ENCODE results near the gene SMIM9. TPM values are rescaled to one million over a fixed set of nuclear protein-coding genes. Genes with fewer than 3 reads are reported as not detected.
A peak's percentile ranks its signal among the peaks of the same experiment; 100 is the strongest.
"Not testable (repeated sequence)": the region's sequence is repeated elsewhere in the genome, so short reads cannot be mapped to it uniquely, and the experiment has no call there.

Gene SMIM9
- under 1 TPM in 1 of 2 experiments, not detected in 1; 0.26 TPM for total RNA-seq

DNA sequence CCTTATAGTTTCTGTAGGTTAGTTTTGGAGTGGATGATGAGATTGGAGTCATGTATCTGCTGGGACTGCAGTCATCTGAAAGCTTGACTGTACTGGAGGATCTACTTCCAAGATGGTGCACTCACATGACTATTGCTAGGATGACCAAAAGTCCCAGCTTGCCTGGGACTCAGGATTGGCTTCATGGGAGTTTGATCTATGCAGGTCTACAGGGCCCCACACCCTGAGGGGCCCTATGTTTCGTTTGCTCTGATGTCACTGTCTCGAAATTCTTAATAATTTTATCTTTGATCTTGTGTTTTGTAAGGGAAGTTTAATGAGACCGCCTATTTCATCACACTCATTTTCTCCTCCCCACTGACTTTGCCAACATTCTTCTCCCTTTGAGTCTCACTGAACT, at the start of gene SMIM9:
Gene SMIM9 (minus strand): TSS at position 101 of the 400 bp plus-strand sequence. CDS start 3,806 bp downstream, outside the sequence.
- Mint-ChIP-seq H3K27me3 (no peaks in the 10 kb centered on the region), H3K27ac (no peak within 1 kb of the TSS), H3K4me3 (no peak within 1 kb of the TSS), H3K36me3 (no peaks in the 10 kb centered on the region), H3K4me1 (peaks cover 16% of the 10 kb centered on the region), H3K9me3 (ENCODE audit: low read depth) (no peaks in the 10 kb centered on the region)
- ATAC-seq (no peak), DNase-seq (no peak)
- CTCF ChIA-PET: interaction anchor here (1.1 kb wide), 1 partner anchor 110 kb away, joined by 3 read pairs; no protein-coding TSS in a partner anchor

GRCh38 chrX:154884069-154884468, 49.6 kb upstream of the SMIM9 start:
- H3K27ac Mint-ChIP-seq; H3K4me3 Mint-ChIP-seq; DNase-seq; H3K9me3 Mint-ChIP-seq (ENCODE audit: low read depth); H3K4me1 Mint-ChIP-seq; CTCF ChIA-PET; H3K27me3 Mint-ChIP-seq; H3K36me3 Mint-ChIP-seq: not testable (repeated sequence)
- ATAC-seq: peak; percentile 61

GRCh38 chrX:154873329-154873728, 38.9 kb upstream of the SMIM9 start:
- no peak for ATAC-seq
- Mint-ChIP-seq H3K36me3 (peaks cover 13% of the 10 kb centered on the region), H3K4me3 (no peak overlapping the region), H3K9me3 (ENCODE audit: low read depth) (peaks cover 6% of the 10 kb centered on the region), H3K27ac (no peak overlapping the region), H3K4me1 (no peaks in the 10 kb centered on the region), H3K27me3 (peaks cover 3% of the 10 kb centered on the region)
- CTCF ChIA-PET: no interaction called here
- no peak for DNase-seq

GRCh38 chrX:154868522-154868921, 34.1 kb upstream of the SMIM9 start:
- peaks cover 17% of the 10 kb centered on the region for H3K36me3 Mint-ChIP-seq
- H3K27ac Mint-ChIP-seq, CTCF ChIA-PET, DNase-seq, H3K27me3 Mint-ChIP-seq, H3K4me3 Mint-ChIP-seq, H3K4me1 Mint-ChIP-seq, ATAC-seq: not testable (repeated sequence)
- H3K9me3 Mint-ChIP-seq (ENCODE audit: low read depth): peaks cover 10% of the 10 kb centered on the region

DNA sequence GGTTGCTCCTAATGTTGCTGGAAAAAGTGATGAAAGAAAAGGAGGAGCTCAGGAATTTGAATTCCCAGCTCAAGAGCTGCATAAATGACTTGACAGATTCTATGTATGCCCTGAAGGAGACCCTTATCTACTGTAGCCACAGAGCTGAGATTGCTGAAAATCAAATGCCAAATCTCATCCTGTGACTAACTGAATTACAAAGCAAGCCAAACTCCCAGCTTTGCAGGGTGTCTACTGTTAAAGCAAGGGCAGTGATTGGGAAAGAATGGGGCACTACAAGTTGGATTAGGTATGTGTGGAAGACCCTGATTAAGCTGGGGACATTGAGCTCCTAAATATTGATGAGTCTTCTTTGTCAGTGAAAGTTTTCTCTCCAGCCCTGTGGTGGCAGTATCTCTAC, 20.8 kb upstream of the SMIM9 start:
- ATAC-seq: no peak
- H3K9me3 Mint-ChIP-seq (ENCODE audit: low read depth): no peaks in the 10 kb centered on the region
- H3K4me3 Mint-ChIP-seq: no peak overlapping the region
- peaks cover 26% of the 10 kb centered on the region for H3K36me3 Mint-ChIP-seq
- DNase-seq: no peak
- CTCF ChIA-PET: no interaction called here
- no peaks in the 10 kb centered on the region for H3K4me1 Mint-ChIP-seq
- H3K27ac Mint-ChIP-seq: no peak overlapping the region
- no peaks in the 10 kb centered on the region for H3K27me3 Mint-ChIP-seq

DNA sequence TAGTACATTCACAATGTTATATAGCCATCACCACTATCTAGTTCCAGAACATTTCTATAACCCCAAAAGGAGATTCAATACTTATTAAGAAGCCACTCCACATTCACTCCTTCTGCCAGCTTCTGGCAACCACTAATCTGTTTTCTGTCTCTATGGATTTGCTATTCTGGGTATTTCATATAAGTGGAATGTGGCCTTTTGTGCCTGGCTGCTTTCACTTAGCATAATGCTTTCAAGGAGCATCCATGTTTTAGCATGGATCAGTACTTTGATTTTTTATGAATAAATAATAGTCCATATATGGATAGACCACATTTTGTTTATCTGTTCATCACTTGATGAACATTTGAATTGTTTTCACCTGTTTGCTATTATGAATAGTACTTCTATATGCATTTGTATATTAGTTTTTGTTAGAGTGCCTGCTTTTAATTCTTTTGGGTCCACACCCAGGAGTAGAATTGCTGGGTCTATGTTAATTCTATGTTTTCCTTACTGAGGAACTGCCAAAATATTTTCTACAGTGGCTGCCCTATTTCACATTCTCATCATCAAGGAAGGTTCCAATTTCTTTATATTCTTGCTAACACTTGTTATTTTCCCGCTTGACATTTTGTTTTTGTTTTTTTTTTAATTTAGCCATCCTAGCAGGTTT, 16.6 kb upstream of the SMIM9 start:
- CTCF ChIA-PET: interaction anchor here (0.6 kb wide), 1 partner anchor 24 kb away, joined by 3 read pairs; no protein-coding TSS in a partner anchor
- Mint-ChIP-seq H3K36me3 (peaks cover 16% of the 10 kb centered on the region), H3K9me3 (ENCODE audit: low read depth) (no peaks in the 10 kb centered on the region), H3K27me3 (peaks cover 3% of the 10 kb centered on the region), H3K4me3 (no peak overlapping the region), H3K27ac (no peak overlapping the region), H3K4me1 (no peaks in the 10 kb centered on the region)
- DNase-seq: no peak
- no peak for ATAC-seq

DNA sequence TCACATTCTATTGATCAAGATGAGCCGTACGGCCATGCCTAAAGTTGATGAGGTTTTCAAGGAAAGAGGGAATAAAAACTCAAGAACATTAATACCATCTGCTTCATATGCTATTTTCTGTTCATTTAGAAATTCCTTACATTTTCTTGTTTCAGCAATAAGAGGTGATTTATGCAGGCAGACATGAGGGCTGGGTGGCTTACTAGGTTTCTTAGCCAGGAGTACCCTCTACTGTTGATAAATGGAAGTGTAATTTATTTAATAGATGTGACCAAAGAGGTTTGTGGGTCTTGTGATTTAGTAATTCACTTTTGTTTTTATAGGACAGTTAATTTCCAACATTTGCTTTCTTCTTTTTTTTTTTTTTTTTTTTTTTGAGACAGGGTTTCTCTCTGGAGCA, 6.4 kb upstream of the SMIM9 start:
- CTCF ChIA-PET: interaction anchor here (0.9 to 3.6 kb wide), 2 partner anchors 12 to 91 kb away, joined by 3 to 21 read pairs; partner anchors contain the start of gene GAB3
- peak; percentile 45 for ATAC-seq

DNA sequence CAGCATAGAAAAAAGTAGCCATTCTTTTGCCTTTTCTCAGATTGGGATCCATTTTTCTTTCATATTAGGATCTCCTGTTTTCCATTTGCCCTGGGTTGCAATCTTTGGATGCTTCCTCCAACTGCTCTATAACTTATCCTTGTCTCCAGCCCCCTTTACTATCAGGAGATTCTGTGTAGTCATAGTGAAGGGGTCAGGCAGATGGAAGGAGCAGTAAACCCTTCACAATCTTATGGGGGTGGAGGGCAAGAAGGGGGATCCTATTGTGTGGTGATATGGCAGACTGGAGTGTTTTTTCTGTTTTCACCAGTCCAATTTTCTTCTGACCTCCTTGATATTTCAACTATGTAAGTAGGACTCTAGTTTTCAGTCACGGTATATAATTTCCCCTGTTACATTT, 1.7 kb upstream of the SMIM9 start:
- H3K36me3 Mint-ChIP-seq: no peaks in the 10 kb centered on the region
- CTCF ChIA-PET: no interaction called here

More for the DNA sequence above, 6.4 kb upstream of the SMIM9 start:
- Mint-ChIP-seq H3K27me3 (no peaks in the 10 kb centered on the region), H3K9me3 (ENCODE audit: low read depth) (no peaks in the 10 kb centered on the region), H3K4me1 (peaks cover 10% of the 10 kb centered on the region), H3K36me3 (no peaks in the 10 kb centered on the region), H3K4me3 (no peak overlapping the region), H3K27ac (no peak overlapping the region)
- no peak for DNase-seq

GRCh38 chrX:154833746-154834274, 652 bp downstream of the SMIM9 start:
- peaks cover 21% of the 10 kb centered on the region for H3K4me1 Mint-ChIP-seq
- H3K9me3 Mint-ChIP-seq (ENCODE audit: low read depth): no peaks in the 10 kb centered on the region
- no peak for ATAC-seq
- no peaks in the 10 kb centered on the region for H3K36me3 Mint-ChIP-seq
- no peak overlapping the region for H3K4me3 Mint-ChIP-seq
- H3K27me3 Mint-ChIP-seq: no peaks in the 10 kb centered on the region
- CTCF ChIA-PET: interaction anchor here (0.6 to 1.1 kb wide), 2 partner anchors 109 to 134 kb away, joined by 3 read pairs; no protein-coding TSS in a partner anchor
- DNase-seq: no peak
- H3K27ac Mint-ChIP-seq: no peak overlapping the region

More for the DNA sequence above, 1.7 kb upstream of the SMIM9 start:
- peaks cover 12% of the 10 kb centered on the region for H3K4me1 Mint-ChIP-seq
- ATAC-seq: no peak
- DNase-seq: no peak
- H3K4me3 Mint-ChIP-seq: no peak overlapping the region
- H3K9me3 Mint-ChIP-seq (ENCODE audit: low read depth): no peaks in the 10 kb centered on the region
- H3K27me3 Mint-ChIP-seq: no peaks in the 10 kb centered on the region
- H3K27ac Mint-ChIP-seq: no peak overlapping the region

DNA sequence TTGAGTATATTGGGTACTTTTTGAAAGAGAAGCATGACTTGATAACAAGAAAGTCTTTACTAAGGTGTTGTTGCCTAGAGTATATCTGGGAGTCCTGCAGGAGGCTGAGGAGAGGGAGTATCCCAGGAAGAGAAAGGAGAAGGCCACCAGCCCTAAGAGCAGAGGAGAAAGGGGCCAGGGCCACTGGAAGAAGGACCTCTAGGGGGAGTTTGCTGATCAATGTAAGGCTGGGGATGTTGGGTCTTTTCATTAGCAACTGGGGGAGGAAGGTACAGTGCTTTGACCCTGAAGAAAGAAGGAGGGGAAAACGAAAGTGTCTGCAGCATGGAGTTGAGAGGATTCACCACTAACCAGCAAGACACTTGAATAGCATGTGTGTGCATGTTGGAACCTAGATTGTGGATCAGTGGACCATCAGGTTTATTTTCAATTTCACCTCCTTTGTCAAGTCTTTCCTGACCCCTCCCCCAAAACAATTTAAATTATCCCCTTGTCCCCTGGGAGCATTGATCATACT, 4.5 kb downstream of the SMIM9 start:
- Mint-ChIP-seq H3K27ac (no peak overlapping the region), H3K27me3 (no peaks in the 10 kb centered on the region), H3K36me3 (no peaks in the 10 kb centered on the region), H3K4me1 (peaks cover 25% of the 10 kb centered on the region), H3K4me3 (no peak overlapping the region), H3K9me3 (ENCODE audit: low read depth) (no peaks in the 10 kb centered on the region)
- CTCF ChIA-PET: no interaction called here
- ATAC-seq (no peak), DNase-seq (no peak)

DNA sequence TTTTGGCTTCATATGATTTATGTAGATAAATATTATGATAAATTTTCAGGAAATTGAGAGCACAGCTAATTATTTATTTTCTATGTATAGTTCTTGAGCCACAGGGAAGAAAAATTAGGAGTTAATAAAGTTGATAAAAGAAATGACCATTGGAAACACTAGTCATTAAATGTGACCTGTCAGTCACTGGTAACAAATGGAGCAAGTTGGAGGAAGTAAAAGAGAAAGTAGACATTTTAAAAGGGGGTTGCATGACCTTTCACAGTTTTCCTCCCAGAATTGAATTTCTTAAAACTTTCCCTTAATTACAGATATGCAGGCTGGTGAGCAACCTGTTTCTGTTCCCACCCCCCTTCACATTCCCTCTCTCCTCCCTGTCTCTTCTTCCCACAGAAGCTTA, 5.3 kb downstream of the SMIM9 start:
- Mint-ChIP-seq H3K36me3 (no peaks in the 10 kb centered on the region), H3K4me1 (peaks cover 25% of the 10 kb centered on the region), H3K9me3 (ENCODE audit: low read depth) (no peaks in the 10 kb centered on the region), H3K27me3 (no peaks in the 10 kb centered on the region), H3K27ac (no peak overlapping the region), H3K4me3 (no peak overlapping the region)
- ATAC-seq (no peak), DNase-seq (no peak)
- CTCF ChIA-PET: interaction anchor here (0.8 kb wide), 1 partner anchor 11 kb away, joined by 3 read pairs; no protein-coding TSS in a partner anchor

DNA sequence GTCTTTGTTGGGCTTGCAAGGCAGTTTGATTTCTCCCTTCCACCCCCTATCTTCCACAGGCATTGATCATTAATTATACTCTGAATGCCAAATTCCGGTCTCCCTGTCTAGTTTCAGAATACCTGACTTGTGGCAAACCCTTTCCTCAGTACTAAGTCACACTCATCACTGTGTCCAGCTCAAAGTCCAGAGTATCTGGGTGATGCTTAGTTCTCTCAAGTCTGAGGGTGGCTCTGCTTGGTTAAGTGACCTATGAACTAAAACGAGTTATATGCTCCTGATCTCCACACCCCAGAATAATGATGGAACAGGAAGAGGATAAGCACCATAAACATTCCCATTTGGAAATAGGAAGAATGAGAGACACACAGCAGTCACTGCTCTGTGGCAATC, 6.5 kb downstream of the SMIM9 start:
- Mint-ChIP-seq H3K27ac (peak overlapping the region; percentile 19), H3K4me1 (peaks cover 25% of the 10 kb centered on the region), H3K36me3 (no peaks in the 10 kb centered on the region), H3K27me3 (peaks cover 2% of the 10 kb centered on the region), H3K9me3 (ENCODE audit: low read depth) (no peaks in the 10 kb centered on the region), H3K4me3 (no peak overlapping the region)
- no peak for ATAC-seq
- CTCF ChIA-PET: interaction anchor here (0.8 kb wide), 2 partner anchors 13 to 80 kb away, joined by 3 read pairs; no protein-coding TSS in a partner anchor
- no peak for DNase-seq

- no peak for DNase-seq
- H3K4me3 Mint-ChIP-seq: no peak overlapping the region
- H3K27ac Mint-ChIP-seq: peak overlapping the region; percentile 82
- peaks cover 2% of the 10 kb centered on the region for H3K27me3 Mint-ChIP-seq
- peaks cover 25% of the 10 kb centered on the region for H3K4me1 Mint-ChIP-seq
- CTCF ChIA-PET: interaction anchor here (0.6 to 0.8 kb wide), 2 partner anchors 23 to 79 kb away, joined by 3 read pairs; no protein-coding TSS in a partner anchor
- no peaks in the 10 kb centered on the region for H3K9me3 Mint-ChIP-seq (ENCODE audit: low read depth)
- ATAC-seq: peak; percentile 77
- no peaks in the 10 kb centered on the region for H3K36me3 Mint-ChIP-seq
Measured at GRCh38 chrX:154827194-154828015, 7.1 kb downstream of the SMIM9 start.

Measured in activated CD8-positive, alpha-beta memory T cell treated with anti-CD3 and anti-CD28 coated beads, Interleukin-2, amount 10 ng/mL, durations not matched to agents 7 days and 5 days (primary cell).